H9 (cell line): ENCODE measurements around the gene KLRC2. TPM values are rescaled to one million over a fixed set of nuclear protein-coding genes. Genes with fewer than 3 reads are reported as not detected.

Experiments
- DNase-seq: peaks from one replicate; pipeline ENCODE4 v3.0.0-alpha.2; 2017
- H2AFZ ChIP-seq: one replicate; pipeline ENCODE4 v1.6.1; 2013; ENCODE audit warnings: mild to moderate bottlenecking, low read length, control low read depth, moderate library complexity
- H2AK5ac ChIP-seq: 2 replicates; pipeline ENCODE4 v1.6.1; 2013; ENCODE audit warnings: low read length, control low read depth, mixed read lengths; ENCODE audit not compliant: insufficient read length
- H2BK120ac ChIP-seq: one replicate; pipeline ENCODE4 v1.6.1; 2013; ENCODE audit warnings: low read depth, mild to moderate bottlenecking, low read length, control low read depth, inconsistent platforms; ENCODE audit not compliant: poor library complexity, severe bottlenecking
- H2BK12ac ChIP-seq: 2 replicates; pipeline ENCODE4 v1.6.1; 2013; ENCODE audit warnings: low read length, control low read depth, mixed read lengths, low read depth; ENCODE audit not compliant: insufficient read length
- H2BK15ac ChIP-seq: 2 replicates; pipeline ENCODE4 v1.6.1; 2013; ENCODE audit warnings: low read depth, low read length, control low read depth
- H2BK20ac ChIP-seq: one replicate; pipeline ENCODE4 v1.6.1; 2013; ENCODE audit warnings: low read depth, mild to moderate bottlenecking, low read length, control low read depth, inconsistent platforms; ENCODE audit not compliant: poor library complexity, severe bottlenecking
- H2BK5ac ChIP-seq: 2 replicates; pipeline ENCODE4 v1.6.1; 2013; ENCODE audit warnings: low read length, control low read depth, mixed read lengths; ENCODE audit not compliant: insufficient read length
- H3K14ac ChIP-seq: 2 replicates; pipeline ENCODE4 v1.6.1; 2013; ENCODE audit warnings: low read length, control low read depth; ENCODE audit not compliant: insufficient read depth
- H3K18ac ChIP-seq: 2 replicates; pipeline ENCODE4 v1.6.1; 2013; ENCODE audit warnings: low read depth, mild to moderate bottlenecking, mixed read lengths, low read length, control low read depth; ENCODE audit not compliant: insufficient read length
- H3K23ac ChIP-seq: 2 replicates; pipeline ENCODE4 v1.6.1; 2013; ENCODE audit warnings: low read length, control low read depth, mixed read lengths, low read depth; ENCODE audit not compliant: insufficient read length
- H3K23me2 ChIP-seq: 2 replicates; pipeline ENCODE4 v1.6.1; 2013; ENCODE audit warnings: low read depth, mild to moderate bottlenecking, mixed read lengths, low read length, control low read depth; ENCODE audit not compliant: insufficient read length, poor library complexity, severe bottlenecking
- H3K27ac ChIP-seq: 2 replicates; pipeline ENCODE4 v1.5.1; 2013; ENCODE audit warnings: low read length, control low read depth, mixed read lengths, low read depth; ENCODE audit not compliant: insufficient read length
- H3K27me3 ChIP-seq: 2 replicates; pipeline ENCODE4 v1.6.1; 2013; ENCODE audit warnings: low read length, control low read depth, inconsistent platforms; ENCODE audit not compliant: insufficient read depth
- H3K4ac ChIP-seq: 2 replicates; pipeline ENCODE4 v1.6.1; 2013; ENCODE audit warnings: low read depth, mild to moderate bottlenecking, control low read depth, inconsistent platforms, low read length, moderate library complexity
- H3K4me1 ChIP-seq: 2 replicates; pipeline ENCODE4 v1.6.1; 2013; ENCODE audit warnings: low read length, control low read depth, inconsistent platforms; ENCODE audit not compliant: insufficient read depth
- H3K4me2 ChIP-seq: 2 replicates; pipeline ENCODE4 v1.6.1; 2013; ENCODE audit warnings: low read length, control low read depth, mixed read lengths; ENCODE audit not compliant: insufficient read length, insufficient read depth
- H3K56ac ChIP-seq: 2 replicates; pipeline ENCODE4 v1.6.1; 2013; ENCODE audit warnings: low read depth, mild to moderate bottlenecking, mixed read lengths, low read length, control low read depth; ENCODE audit not compliant: insufficient read length
- H3K79me1 ChIP-seq: 2 replicates; pipeline ENCODE4 v1.6.1; 2013; ENCODE audit warnings: low read depth, mild to moderate bottlenecking, moderate library complexity, low read length, control low read depth, inconsistent platforms; ENCODE audit not compliant: insufficient read depth, poor library complexity, severe bottlenecking
- H3K79me2 ChIP-seq: 2 replicates; pipeline ENCODE4 v1.6.1; 2013; ENCODE audit warnings: low read length, control low read depth, inconsistent platforms; ENCODE audit not compliant: insufficient read depth
- H3K9ac ChIP-seq: 2 replicates; pipeline ENCODE4 v1.6.1; 2013; ENCODE audit warnings: low read length, control low read depth, mixed read lengths; ENCODE audit not compliant: insufficient read length; ENCODE audit errors: extremely low read depth
- H3K9me3 ChIP-seq: one replicate; pipeline ENCODE4 v1.6.1; 2013; ENCODE audit warnings: low read depth, low read length, inconsistent platforms; ENCODE audit not compliant: control insufficient read depth
- H3T11ph ChIP-seq: one replicate; pipeline ENCODE4 v1.6.1; 2013; ENCODE audit warnings: mild to moderate bottlenecking, low read length, control low read depth, inconsistent platforms
- H4K20me1 ChIP-seq: one replicate; pipeline ENCODE4 v1.6.1; 2013; ENCODE audit not compliant: control insufficient read depth, insufficient read length, insufficient read depth
- H4K5ac ChIP-seq: 2 replicates; pipeline ENCODE4 v1.6.1; 2013; ENCODE audit warnings: low read depth, mild to moderate bottlenecking, mixed read lengths, low read length, control low read depth; ENCODE audit not compliant: insufficient read length
- H4K8ac ChIP-seq: replicated peaks from 2 replicates; pipeline ENCODE4 v1.6.1; 2013; ENCODE audit warnings: low read length, control low read depth, mixed read lengths, low read depth; ENCODE audit not compliant: insufficient read length
- H4K91ac ChIP-seq: 2 replicates; pipeline ENCODE4 v1.6.1; 2013; ENCODE audit warnings: low read depth, mild to moderate bottlenecking, moderate library complexity, mixed read lengths, low read length, control low read depth; ENCODE audit not compliant: insufficient read length
- H3K27ac Mint-ChIP-seq, 3 experiments: 2 replicates in 2 of 3; 3 replicates in 1 of 3; pipeline ENCODE4 v1.8.0; 2020 to 2021; ENCODE audit warnings: mixed read lengths in 3 of 3, mild to moderate bottlenecking in 1 of 3, moderate library complexity in 1 of 3
- H3K27me3 Mint-ChIP-seq: 2 replicates; pipeline ENCODE4 v1.8.0; 2021; ENCODE audit warnings: low read depth, mild to moderate bottlenecking, moderate library complexity, mixed read lengths
- H3K36me3 Mint-ChIP-seq, 3 experiments: 2 replicates in 2 of 3; 3 replicates in 1 of 3; pipeline ENCODE4 v1.8.0; 2020 to 2021; ENCODE audit warnings: low read depth in 3 of 3, mixed read lengths in 3 of 3; ENCODE audit not compliant: insufficient read depth in 1 of 3
- H3K4me1 Mint-ChIP-seq, 2 experiments: 2 replicates each; pipeline ENCODE4 v1.8.0; 2020; ENCODE audit warnings: mixed read lengths in 2 of 2
- H3K4me3 Mint-ChIP-seq, 2 experiments: 2 replicates in 1 of 2; 3 replicates in 1 of 2; pipeline ENCODE4 v1.8.0; 2020 to 2021; ENCODE audit warnings: mild to moderate bottlenecking in 2 of 2, mixed read lengths in 2 of 2, moderate library complexity in 1 of 2
- H3K9me3 Mint-ChIP-seq, 2 experiments: 2 replicates in 1 of 2; 3 replicates in 1 of 2; pipeline ENCODE4 v1.8.0; 2020; ENCODE audit warnings: mild to moderate bottlenecking in 2 of 2, mixed read lengths in 2 of 2, moderate library complexity in 1 of 2
- CTCF ChIP-seq: fragments of 200-600 bp; sonication (generic); conservative IDR thresholded peaks from 3 replicates; pipeline ENCODE4 v1.8.0; 2021; ENCODE audit warnings: antibody characterized with exemption, mild to moderate bottlenecking
- WGBS: extraction: QIAGEN DNeasy Blood & Tissue Kit; methylation state at CpG from one replicate; pipeline ENCODE4 v1.1.7; 2013; ENCODE audit warnings: missing lambda C conversion rate, low lambda C conversion rate, mixed read lengths; ENCODE audit not compliant: insufficient read length; ENCODE audit errors: extremely low coverage; 5-methylcytosine and 5-hydroxymethylcytosine counted together
- total RNA-seq: library from RNA; stranded (reverse); gene quantifications from 2 replicates; pipeline ENCODE4 v1.2.1, GENCODE V29; 2021

KLRC2 gene
- total RNA-seq, 1 experiment from 2014 or later = not detected

GRCh38 chr12:10408842-10409241, 27.0 kb downstream of the KLRC2 start:
- Histone ChIP-seq H3K4me2 (no peak overlapping the region), H3K9ac (no peak overlapping the region), H3K79me1 (no peaks in the 10 kb centered on the region), H3K9me3 (no peaks in the 10 kb centered on the region), H3K23me2 (no peaks in the 10 kb centered on the region), H4K91ac (no peak overlapping the region), H4K20me1 (no peaks in the 10 kb centered on the region), H2BK120ac (no peak overlapping the region), H2AK5ac (no peak overlapping the region), H3K4ac (no peak overlapping the region), H2AFZ (no peak overlapping the region), H2BK5ac (no peak overlapping the region), H2BK20ac (no peak overlapping the region), H3K79me2 (no peaks in the 10 kb centered on the region), H4K5ac (no peak overlapping the region), H3K27me3 (no peaks in the 10 kb centered on the region), H3T11ph (no peak overlapping the region), H3K27ac (no peak overlapping the region), H3K4me1 (no peaks in the 10 kb centered on the region), H3K56ac (no peak overlapping the region), H4K8ac (no peak overlapping the region), H2BK12ac (no peak overlapping the region), H3K18ac (no peak overlapping the region), H2BK15ac (no peak overlapping the region), H3K23ac (no peak overlapping the region), H3K14ac (no peak overlapping the region)
- Mint-ChIP-seq H3K4me3 (no peak overlapping the region), H3K27ac (peak overlapping the region in 1 of 3 experiments; percentile 38; a peak in 1 of 7 replicates), H3K36me3 (no peaks in the 10 kb centered on the region), H3K27me3 (no peaks in the 10 kb centered on the region), H3K4me1 (peaks cover 10 to 15% of the 10 kb centered on the region in 2 experiments), H3K9me3 (no peaks in the 10 kb centered on the region; a peak in 1 of 5 replicates)
- no peak for TF ChIP-seq CTCF
- WGBS = no CpG with 5 or more reads among the region's 3 CpGs
- no peak for DNase-seq
